Liver (tissue), 9 donors: ENCODE results near the gene GDF10. TPM values are rescaled to one million over a fixed set of nuclear protein-coding genes. Genes with fewer than 3 reads are reported as not detected.

ENCODE experiments used
- DNase-seq: peaks from one replicate; pipeline ENCODE4 v3.0.0-alpha.2; 2017; ENCODE audit warnings: low spot score
- H3K27ac ChIP-seq, 2 donors: one replicate each; pipeline ENCODE4 v1.7.0; 2013; ENCODE audit warnings: inconsistent platforms in 2 of 2, low read length in 2 of 2, control low read depth in 1 of 2, low read depth in 1 of 2, mild to moderate bottlenecking in 1 of 2
- H3K27me3 ChIP-seq, 4 donors: one replicate each; pipeline versions ENCODE4 v1.6.1 to v1.7.0; 2013; ENCODE audit warnings: low read length in 3 of 4, inconsistent platforms in 1 of 4, mild to moderate bottlenecking in 1 of 4, moderate library complexity in 1 of 4; ENCODE audit not compliant: control insufficient read depth in 4 of 4, insufficient read depth in 4 of 4
- H3K36me3 ChIP-seq, 4 donors: one replicate each; pipeline versions ENCODE4 v1.6.1 to v1.7.0; 2013; ENCODE audit warnings: low read length in 3 of 4, mild to moderate bottlenecking in 3 of 4, low read depth in 1 of 4, moderate library complexity in 1 of 4; ENCODE audit not compliant: control insufficient read depth in 4 of 4, insufficient read depth in 3 of 4
- H3K4me1 ChIP-seq, 4 donors: one replicate each; pipeline versions ENCODE4 v1.6.1 to v1.7.0; 2013; ENCODE audit warnings: low read length in 3 of 4, mild to moderate bottlenecking in 3 of 4, moderate library complexity in 1 of 4; ENCODE audit not compliant: control insufficient read depth in 4 of 4, insufficient read depth in 4 of 4
- H3K4me3 ChIP-seq, 3 donors: one replicate each; pipeline versions ENCODE4 v1.6.1 to v1.7.0; 2013; ENCODE audit warnings: low read length in 3 of 3, control low read depth in 1 of 3, low read depth in 1 of 3, mild to moderate bottlenecking in 1 of 3
- H3K9ac ChIP-seq, 2 donors: one replicate each; pipeline ENCODE4 v1.7.0; 2013; ENCODE audit warnings: low read length in 2 of 2, mild to moderate bottlenecking in 2 of 2, moderate library complexity in 2 of 2, control low read depth in 1 of 2, low read depth in 1 of 2
- H3K9me3 ChIP-seq, 4 donors: one replicate each; pipeline versions ENCODE4 v1.6.1 to v1.7.0; 2013; ENCODE audit warnings: low read length in 3 of 4; ENCODE audit not compliant: control insufficient read depth in 4 of 4
- CTCF ChIP-seq: fragments of 150-350 bp; IDR thresholded peaks from 2 replicates; pipeline ENCODE4 v1.5.1; 2017; ENCODE audit warnings: improper control_type of control experiment, low read depth, low read length; ENCODE audit not compliant: missing input control
- EGR1 ChIP-seq, 2 donors: IDR thresholded peaks; 2 replicates each; pipeline ENCODE4 v1.6.1; 2016 to 2018; ENCODE audit warnings: antibody characterized with exemption in 2 of 2, low read depth in 2 of 2
- FOXA1 ChIP-seq: IDR thresholded peaks from 2 replicates; pipeline ENCODE4 v1.6.1; 2016; ENCODE audit warnings: antibody characterized with exemption
- FOXA2 ChIP-seq: IDR thresholded peaks from 2 replicates; pipeline ENCODE4 v1.6.1; 2016; ENCODE audit warnings: antibody characterized with exemption
- GABPA ChIP-seq, 2 donors: IDR thresholded peaks in 1 of 2; conservative IDR thresholded peaks in 1 of 2; 2 replicates each; pipeline ENCODE4 v1.6.1; 2016; ENCODE audit warnings: antibody characterized with exemption in 2 of 2, mild to moderate bottlenecking in 1 of 2, moderate library complexity in 1 of 2
- HNF4A ChIP-seq, 2 donors: conservative IDR thresholded peaks; 2 replicates each; pipeline ENCODE4 v1.6.1; 2016; ENCODE audit warnings: antibody characterized with exemption in 2 of 2, mild to moderate bottlenecking in 2 of 2
- HNF4G ChIP-seq: IDR thresholded peaks from 2 replicates; pipeline ENCODE4 v1.6.1; 2016; ENCODE audit warnings: antibody characterized with exemption
- JUND ChIP-seq, 2 donors: IDR thresholded peaks; 2 replicates each; pipeline ENCODE4 v1.6.1; 2016; ENCODE audit warnings: antibody characterized with exemption in 2 of 2
- MAX ChIP-seq: IDR thresholded peaks from 2 replicates; pipeline ENCODE4 v1.6.1; 2016; ENCODE audit warnings: antibody characterized with exemption
- NR2F2 ChIP-seq: IDR thresholded peaks from 2 replicates; pipeline ENCODE4 v1.6.1; 2016; ENCODE audit warnings: antibody characterized with exemption
- RAD21 ChIP-seq, 2 donors: IDR thresholded peaks; 2 replicates each; pipeline ENCODE4 v1.6.1; 2016; ENCODE audit warnings: antibody characterized with exemption in 2 of 2, mild to moderate bottlenecking in 2 of 2
- REST ChIP-seq: IDR thresholded peaks from 2 replicates; pipeline ENCODE4 v1.6.1; 2016; ENCODE audit warnings: antibody characterized with exemption, mild to moderate bottlenecking
- TAF1 ChIP-seq: conservative IDR thresholded peaks from 2 replicates; pipeline ENCODE4 v1.6.1; 2016; ENCODE audit warnings: antibody characterized with exemption, mild to moderate bottlenecking
- YY1 ChIP-seq: IDR thresholded peaks from 2 replicates; pipeline ENCODE4 v1.6.1; 2016; ENCODE audit warnings: antibody characterized with exemption, mild to moderate bottlenecking
- WGBS: extraction: QIAGEN DNeasy Blood & Tissue Kit; methylation state at CpG from one replicate; pipeline ENCODE4 v1.1.7; 2013; 5-methylcytosine and 5-hydroxymethylcytosine counted together
- polyA plus RNA-seq, 2 donors: library from polyadenylated mRNA; stranded (reverse) in 1 of 2; unstranded in 1 of 2; fragments of 200-250 nt in 1 of 2; fragments of >200 nt in 1 of 2; fragmentation: Nextera tagmentation in 1 of 2; extraction: Ambion mirVana in 1 of 2; gene quantifications; one replicate each; pipeline versions ENCODE4 v1.2.1 to v1.2.3, GENCODE V29; 2013 to 2015
- total RNA-seq, 2 donors: library from RNA; depleted of rRNA; stranded (reverse); fragments of >200 nt; gene quantifications; one replicate each; pipeline ENCODE4 v1.2.3, GENCODE V29; 2014
- donor health status: healthy.
- donor health status: healthy.
- donor health status: healthy.
- donor health status: healthy.
- donor health status: healthy.

Gene GDF10
- total and polyA plus RNA-seq, 4 donors: under 0.01 to 0.28 (median 0.11) TPM

GRCh38 chr10:47310090-47310505, 10.1 kb downstream of the GDF10 start:
- DNase-seq: no peak
- TF ChIP-seq EGR1 (IDR thresholded peaks at IDR 0.05; ENCODE audit: low read depth in 2 of 2): no peak
- TF ChIP-seq MAX: no peak
- no peak for TF ChIP-seq NR2F2
- TF ChIP-seq YY1: no peak
- no peak for TF ChIP-seq REST
- no peak for TF ChIP-seq HNF4G
- no peak for TF ChIP-seq TAF1
- TF ChIP-seq JUND (IDR thresholded peaks at IDR 0.05): no peak
- no peak for TF ChIP-seq FOXA1
- Histone ChIP-seq H3K9ac (no peak overlapping the region), H3K4me3 (no peak overlapping the region), H3K27ac (no peak overlapping the region), H3K9me3 (no peaks in the 10 kb centered on the region), H3K4me1 (no peaks in the 10 kb centered on the region), H3K36me3 (no peaks in the 10 kb centered on the region), H3K27me3 (no peaks in the 10 kb centered on the region)
- 93% methylated on average over 37 of the region's 37 CpGs for WGBS

GRCh38 chr10:47311193-47311931, 11.4 kb downstream of the GDF10 start:
- H3K36me3 ChIP-seq: no peaks in the 10 kb centered on the region
- no peak overlapping the region for H3K9ac ChIP-seq
- H3K9me3 ChIP-seq: no peaks in the 10 kb centered on the region
- 50% methylated on average over 10 of the region's 10 CpGs for WGBS
- H3K27me3 ChIP-seq: no peaks in the 10 kb centered on the region
- DNase-seq: no peak
- H3K4me3 ChIP-seq: no peak overlapping the region
- TF ChIP-seq HNF4G: no peak
- no peak for TF ChIP-seq FOXA2
- no peak for TF ChIP-seq MAX
- H3K4me1 ChIP-seq: no peaks in the 10 kb centered on the region
- no peak overlapping the region for H3K27ac ChIP-seq

GRCh38 chr10:47311932-47312662, 12.1 kb downstream of the GDF10 start:
- H3K4me1 ChIP-seq: no peaks in the 10 kb centered on the region
- H3K9me3 ChIP-seq: no peaks in the 10 kb centered on the region
- no peak overlapping the region for H3K9ac ChIP-seq
- no peak overlapping the region for H3K4me3 ChIP-seq
- no peaks in the 10 kb centered on the region for H3K27me3 ChIP-seq
- no peaks in the 10 kb centered on the region for H3K36me3 ChIP-seq
- TF ChIP-seq RAD21 (IDR thresholded peaks at IDR 0.05): peak; percentile 89 to 97
- no peak for TF ChIP-seq YY1
- no peak for TF ChIP-seq EGR1 (IDR thresholded peaks at IDR 0.05; ENCODE audit: low read depth in 2 of 2)
- TF ChIP-seq FOXA2: no peak
- TF ChIP-seq CTCF: peak; percentile 77
- TF ChIP-seq GABPA (IDR thresholded peaks at IDR 0.05 in 1 of 2, conservative IDR thresholded peaks at IDR 0.05 in 1 of 2): no peak
- TF ChIP-seq HNF4A (conservative IDR thresholded peaks at IDR 0.05): no peak
- H3K27ac ChIP-seq: no peak overlapping the region
- DNase-seq: peak; percentile 72
- 21% methylated on average over 20 of the region's 20 CpGs for WGBS
